Testis (tissue), 2 donors: ENCODE measurements around the gene SETD2.

Experiments
- CTCF ChIP-seq, 3 experiments: fragments of 450-650 bp in 2 of 3; fragments of 200-600 bp in 1 of 3; sonication (generic) in 1 of 3; IDR thresholded peaks; one replicate each; pipeline ENCODE4 v1.5.1; 2016 to 2019; ENCODE audit warnings: antibody characterized with exemption in 3 of 3, mild to moderate bottlenecking in 2 of 3, moderate library complexity in 1 of 3
- POLR2A ChIP-seq: fragments of 450-650 bp; IDR thresholded peaks from one replicate; pipeline ENCODE4 v1.6.1; 2017; ENCODE audit warnings: antibody characterized with exemption, mild to moderate bottlenecking, moderate library complexity

- TF ChIP-seq CTCF (IDR thresholded peaks at IDR 0.05) = no peak
- no peak for TF ChIP-seq POLR2A
Observed at GRCh38 chr3:47016086-47016933, 147.6 kb downstream of the SETD2 start.
